ENCODE results near the gene SLC36A1. TPM values are rescaled to one million over a fixed set of nuclear protein-coding genes. Genes with fewer than 3 reads are reported as not detected.
A peak's percentile ranks its signal among the peaks of the same experiment; 100 is the strongest.
"Not testable (repeated sequence)": the region's sequence is repeated elsewhere in the genome, so short reads cannot be mapped to it uniquely, and the experiment has no call there.

SLC36A1 gene
- total RNA-seq, 2 donors from 2014 or later: 3.4 to 5.8 TPM

DNA sequence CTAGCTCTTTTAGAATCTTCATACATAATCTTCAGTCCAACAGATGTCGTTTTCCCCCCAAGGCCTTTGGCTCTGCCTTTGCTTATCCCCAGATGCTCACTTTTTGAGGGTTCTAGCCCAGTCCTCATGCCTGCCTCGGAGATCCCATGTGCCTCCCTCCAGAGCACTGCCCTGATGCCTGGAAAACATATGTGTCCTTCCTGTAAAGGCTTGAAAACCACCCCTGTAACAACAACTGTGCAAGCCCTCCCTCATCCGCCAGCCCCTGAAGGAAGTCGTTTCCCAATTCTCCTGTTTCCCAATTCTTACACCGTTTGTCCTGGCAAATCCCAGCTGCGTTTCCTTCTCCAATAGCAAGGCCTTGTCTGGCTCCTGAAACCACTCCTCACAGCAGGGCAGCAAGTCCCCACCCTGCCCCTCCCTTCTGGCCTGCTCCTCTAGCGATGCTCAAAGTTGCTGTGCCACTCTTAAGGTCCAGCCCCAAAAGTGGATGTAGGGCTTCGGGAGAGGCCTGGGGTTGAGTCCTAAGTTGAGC is 52.2 kb downstream of the SLC36A1 start:
- DNase-seq (no peak), ATAC-seq (replicated peaks in 1 of 2) (no peak)
- Mint-ChIP-seq H3K27ac (no peak overlapping the region), H3K27me3 (ENCODE audit: low read depth) (no peaks in the 10 kb centered on the region), H3K36me3 (ENCODE audit: insufficient read depth in 2 of 2) (peaks cover 0 to 1% of the 10 kb centered on the region in 2 donors), H3K4me3 (no peak overlapping the region), H3K9me3 (no peaks in the 10 kb centered on the region), H3K4me1 (ENCODE audit: low read depth) (peaks cover 9% of the 10 kb centered on the region)

DNA sequence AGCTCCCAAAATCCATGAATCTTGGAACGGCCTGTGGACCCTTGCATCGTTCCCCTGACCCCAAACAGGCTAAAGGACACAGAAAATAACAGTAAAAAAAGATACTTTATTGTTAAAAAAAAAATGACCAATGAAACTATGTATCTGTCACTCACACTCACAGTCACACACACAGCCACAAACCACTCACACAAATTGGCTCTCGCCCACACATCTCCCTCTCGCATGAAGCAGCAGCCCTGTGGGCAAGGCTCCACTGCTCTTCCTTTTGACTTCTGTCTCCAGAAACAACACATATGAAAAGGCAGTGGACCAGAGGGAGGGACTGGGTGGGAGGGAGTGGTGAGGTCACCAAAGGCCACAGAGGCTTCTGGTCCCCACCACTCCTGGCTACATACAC is 56.6 kb downstream of the SLC36A1 start:
- no peaks in the 10 kb centered on the region for H3K36me3 Mint-ChIP-seq (ENCODE audit: insufficient read depth in 2 of 2)
- H3K27me3 Mint-ChIP-seq (ENCODE audit: low read depth): no peaks in the 10 kb centered on the region
- no peaks in the 10 kb centered on the region for H3K9me3 Mint-ChIP-seq
- DNase-seq: no peak
- no peak overlapping the region for H3K27ac Mint-ChIP-seq
- no peak for ATAC-seq (replicated peaks in 1 of 2)
- peaks cover 9% of the 10 kb centered on the region for H3K4me1 Mint-ChIP-seq (ENCODE audit: low read depth)
- no peak overlapping the region for H3K4me3 Mint-ChIP-seq

DNA sequence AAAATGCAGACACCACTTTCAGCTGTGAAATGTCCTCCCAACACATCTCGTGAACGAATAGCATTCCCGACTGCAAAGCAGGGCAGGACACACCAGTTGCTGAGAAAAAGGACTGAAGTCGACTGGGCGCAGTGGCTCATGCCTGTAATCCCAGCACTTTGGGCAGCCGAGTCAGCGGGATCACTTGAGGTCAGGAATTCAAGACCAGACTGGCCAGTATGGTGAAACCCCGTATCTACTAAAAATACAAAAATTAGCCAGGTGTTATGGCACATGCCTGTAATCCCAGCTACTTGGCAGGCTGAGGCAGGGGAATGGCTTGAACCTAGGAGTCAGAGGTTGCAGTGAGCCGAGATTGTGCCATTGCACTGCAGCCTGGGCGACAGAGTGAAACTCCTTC is 60.9 kb downstream of the SLC36A1 start:
- H3K36me3 Mint-ChIP-seq (ENCODE audit: insufficient read depth in 2 of 2); DNase-seq; H3K27me3 Mint-ChIP-seq (ENCODE audit: low read depth); H3K4me1 Mint-ChIP-seq (ENCODE audit: low read depth); ATAC-seq (replicated peaks in 1 of 2); H3K9me3 Mint-ChIP-seq; H3K27ac Mint-ChIP-seq; H3K4me3 Mint-ChIP-seq: not testable (repeated sequence)

GRCh38 chr5:151509231-151509630 is 61.8 kb downstream of the SLC36A1 start:
- no peak for ATAC-seq (replicated peaks in 1 of 2)
- Mint-ChIP-seq H3K9me3 (no peaks in the 10 kb centered on the region), H3K27me3 (ENCODE audit: low read depth) (no peaks in the 10 kb centered on the region), H3K27ac (no peak overlapping the region), H3K36me3 (ENCODE audit: insufficient read depth in 2 of 2) (no peaks in the 10 kb centered on the region), H3K4me1 (ENCODE audit: low read depth) (no peaks in the 10 kb centered on the region), H3K4me3 (no peak overlapping the region)
- no peak for DNase-seq

DNA sequence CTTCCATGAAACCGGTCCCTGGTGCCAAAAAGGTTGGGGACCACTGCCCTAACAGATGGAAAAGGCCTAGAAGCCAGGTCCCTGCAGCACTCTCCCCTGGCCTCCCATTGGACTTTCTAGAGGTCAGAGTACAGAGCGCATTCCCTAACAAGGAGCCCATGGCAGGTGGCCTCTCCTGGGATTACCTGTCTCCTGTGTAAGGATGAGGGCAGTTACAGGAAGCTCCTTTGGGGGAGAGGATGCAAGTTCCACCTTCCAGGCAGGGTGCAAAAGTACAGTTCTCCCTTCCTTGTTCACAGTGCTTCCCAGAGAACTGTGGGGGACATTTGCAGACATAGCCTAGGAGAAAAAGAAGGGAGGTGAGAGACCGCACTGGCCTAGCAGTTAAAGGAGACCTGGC is 62.4 kb downstream of the SLC36A1 start:
- Mint-ChIP-seq H3K9me3 (no peaks in the 10 kb centered on the region), H3K4me3 (no peak overlapping the region), H3K4me1 (ENCODE audit: low read depth) (no peaks in the 10 kb centered on the region), H3K36me3 (ENCODE audit: insufficient read depth in 2 of 2) (no peaks in the 10 kb centered on the region), H3K27ac (no peak overlapping the region), H3K27me3 (ENCODE audit: low read depth) (no peaks in the 10 kb centered on the region)
- ATAC-seq (replicated peaks in 1 of 2) (no peak), DNase-seq (no peak)

GRCh38 chr5:151517122-151517920 is 69.9 kb downstream of the SLC36A1 start:
- Mint-ChIP-seq H3K36me3 (ENCODE audit: insufficient read depth in 2 of 2) (no peaks in the 10 kb centered on the region), H3K27ac (no peak overlapping the region), H3K4me3 (no peak overlapping the region), H3K27me3 (ENCODE audit: low read depth) (no peaks in the 10 kb centered on the region), H3K9me3 (no peaks in the 10 kb centered on the region), H3K4me1 (ENCODE audit: low read depth) (peaks cover 1% of the 10 kb centered on the region)
- ATAC-seq (replicated peaks in 1 of 2) (no peak), DNase-seq (no peak)

GRCh38 chr5:151520294-151520693 is 72.9 kb downstream of the SLC36A1 start:
- ATAC-seq (replicated peaks in 1 of 2): no peak
- DNase-seq: no peak
- no peaks in the 10 kb centered on the region for H3K27me3 Mint-ChIP-seq (ENCODE audit: low read depth)
- H3K4me1 Mint-ChIP-seq (ENCODE audit: low read depth): peaks cover 6% of the 10 kb centered on the region
- no peaks in the 10 kb centered on the region for H3K36me3 Mint-ChIP-seq (ENCODE audit: insufficient read depth in 2 of 2)
- H3K9me3 Mint-ChIP-seq: no peaks in the 10 kb centered on the region
- no peak overlapping the region for H3K4me3 Mint-ChIP-seq
- H3K27ac Mint-ChIP-seq: no peak overlapping the region

DNA sequence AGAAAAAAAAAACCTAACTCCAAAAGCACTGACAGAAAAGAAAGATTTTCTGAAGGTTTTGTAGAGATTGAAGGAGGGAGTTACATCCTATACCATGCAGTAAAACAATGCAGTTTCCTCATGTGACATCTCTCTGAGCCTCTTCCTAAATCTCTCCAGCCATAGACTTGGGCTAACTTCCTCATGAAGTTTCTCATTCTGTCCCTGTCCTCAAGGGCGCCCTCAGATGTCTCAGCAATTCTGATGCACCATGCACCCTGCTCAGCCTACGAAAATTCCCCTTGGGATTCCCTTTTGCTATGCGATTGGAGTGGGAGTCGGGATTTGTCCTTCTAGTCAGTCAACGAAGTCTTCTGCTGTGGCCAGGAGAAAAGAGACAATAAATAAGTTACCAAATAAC is 74.8 kb downstream of the SLC36A1 start:
- no peak for ATAC-seq (replicated peaks in 1 of 2)
- Mint-ChIP-seq H3K9me3 (no peaks in the 10 kb centered on the region), H3K27ac (no peak overlapping the region), H3K4me1 (ENCODE audit: low read depth) (peaks cover 6% of the 10 kb centered on the region), H3K4me3 (no peak overlapping the region), H3K27me3 (ENCODE audit: low read depth) (no peaks in the 10 kb centered on the region), H3K36me3 (ENCODE audit: insufficient read depth in 2 of 2) (no peaks in the 10 kb centered on the region)
- no peak for DNase-seq

DNA sequence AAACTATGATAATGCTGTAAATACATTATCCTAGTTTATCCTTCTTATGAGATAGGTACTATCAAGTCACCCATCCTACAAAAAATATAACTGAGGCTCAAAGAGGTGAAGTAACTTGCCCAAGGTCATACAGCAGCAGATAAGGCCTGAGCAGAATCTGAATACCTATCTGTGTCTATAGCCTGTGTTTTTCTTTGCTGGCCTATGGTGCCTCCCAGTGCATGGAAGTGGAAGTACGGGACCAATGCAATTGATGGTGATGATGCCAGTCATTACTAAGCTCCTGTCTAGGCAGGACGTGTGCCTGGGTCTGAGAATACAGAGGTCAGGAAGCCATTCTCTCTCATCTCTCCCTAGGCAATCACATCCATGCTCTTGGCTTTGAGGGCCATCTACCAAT is 75.9 kb downstream of the SLC36A1 start:
- Mint-ChIP-seq H3K27me3 (ENCODE audit: low read depth) (no peaks in the 10 kb centered on the region), H3K4me3 (no peak overlapping the region), H3K9me3 (no peaks in the 10 kb centered on the region), H3K27ac (no peak overlapping the region), H3K4me1 (ENCODE audit: low read depth) (peaks cover 6% of the 10 kb centered on the region), H3K36me3 (ENCODE audit: insufficient read depth in 2 of 2) (no peaks in the 10 kb centered on the region)
- peak; percentile 90 for ATAC-seq (replicated peaks in 1 of 2)
- peak; percentile 46 to 51 for DNase-seq

DNA sequence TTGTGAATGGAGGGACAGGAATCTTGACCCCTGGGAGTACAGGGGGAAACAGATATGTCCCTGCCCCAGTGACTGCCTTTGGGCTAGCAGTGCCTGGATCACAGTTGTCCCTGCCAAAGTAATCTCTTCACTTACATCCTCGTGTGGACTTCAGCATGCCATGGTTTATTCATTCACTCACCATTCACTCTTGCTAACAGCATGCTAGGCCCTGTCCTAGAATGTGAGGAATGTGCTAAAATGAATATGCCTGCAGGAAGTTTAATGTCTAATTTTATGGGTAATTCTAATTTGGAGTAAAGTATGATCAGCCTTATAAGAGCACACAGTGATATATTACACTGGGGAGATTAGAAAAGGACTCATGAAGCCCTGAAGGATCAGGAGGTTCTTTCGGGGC is 80.8 kb downstream of the SLC36A1 start:
- H3K4me1 Mint-ChIP-seq (ENCODE audit: low read depth): no peaks in the 10 kb centered on the region
- no peak overlapping the region for H3K4me3 Mint-ChIP-seq
- no peak for DNase-seq
- H3K27me3 Mint-ChIP-seq (ENCODE audit: low read depth): no peaks in the 10 kb centered on the region
- H3K9me3 Mint-ChIP-seq: no peaks in the 10 kb centered on the region
- no peaks in the 10 kb centered on the region for H3K36me3 Mint-ChIP-seq (ENCODE audit: insufficient read depth in 2 of 2)
- no peak for ATAC-seq (replicated peaks in 1 of 2)
- no peak overlapping the region for H3K27ac Mint-ChIP-seq

GRCh38 chr5:151528996-151529395 is 81.6 kb downstream of the SLC36A1 start:
- no peaks in the 10 kb centered on the region for H3K27me3 Mint-ChIP-seq (ENCODE audit: low read depth)
- DNase-seq: no peak
- no peaks in the 10 kb centered on the region for H3K9me3 Mint-ChIP-seq
- H3K4me3 Mint-ChIP-seq: no peak overlapping the region
- no peaks in the 10 kb centered on the region for H3K4me1 Mint-ChIP-seq (ENCODE audit: low read depth)
- H3K36me3 Mint-ChIP-seq (ENCODE audit: insufficient read depth in 2 of 2): no peaks in the 10 kb centered on the region
- no peak overlapping the region for H3K27ac Mint-ChIP-seq
- no peak for ATAC-seq (replicated peaks in 1 of 2)

- no peak overlapping the region for H3K4me3 Mint-ChIP-seq
- H3K36me3 Mint-ChIP-seq (ENCODE audit: insufficient read depth in 2 of 2): no peaks in the 10 kb centered on the region
- no peaks in the 10 kb centered on the region for H3K27me3 Mint-ChIP-seq (ENCODE audit: low read depth)
- no peaks in the 10 kb centered on the region for H3K4me1 Mint-ChIP-seq (ENCODE audit: low read depth)
- H3K9me3 Mint-ChIP-seq: no peaks in the 10 kb centered on the region
- no peak for ATAC-seq (replicated peaks in 1 of 2)
- DNase-seq: no peak
- no peak overlapping the region for H3K27ac Mint-ChIP-seq
Observed at GRCh38 chr5:151531581-151531980, 84.2 kb downstream of the SLC36A1 start.

- Mint-ChIP-seq H3K36me3 (ENCODE audit: insufficient read depth in 2 of 2) (no peaks in the 10 kb centered on the region), H3K27ac (no peak overlapping the region), H3K27me3 (ENCODE audit: low read depth) (no peaks in the 10 kb centered on the region), H3K9me3 (no peaks in the 10 kb centered on the region), H3K4me1 (ENCODE audit: low read depth) (no peaks in the 10 kb centered on the region), H3K4me3 (no peak overlapping the region)
- DNase-seq: no peak
- no peak for ATAC-seq (replicated peaks in 1 of 2)
Observed at GRCh38 chr5:151532416-151532815, 85.0 kb downstream of the SLC36A1 start.

DNA sequence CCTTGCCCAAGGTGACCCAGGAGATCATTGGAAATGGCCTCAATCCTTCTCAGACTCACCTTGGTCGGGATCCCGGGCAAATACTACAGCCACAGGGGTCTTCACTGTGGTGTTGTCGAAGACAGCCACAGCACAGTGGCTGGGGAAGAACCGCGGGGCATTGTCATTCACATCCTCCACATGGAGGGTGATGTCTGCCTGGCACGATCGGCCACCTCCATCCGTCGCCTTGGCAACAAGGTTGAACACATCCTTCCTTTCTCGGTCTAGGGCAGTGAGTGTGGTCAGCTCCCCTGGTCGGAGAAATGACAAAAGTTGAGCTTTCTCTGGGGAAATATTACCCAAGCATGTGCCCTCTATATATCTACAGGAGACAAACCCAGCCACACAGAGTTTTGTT is 86.9 kb downstream of the SLC36A1 start:
- Mint-ChIP-seq H3K36me3 (ENCODE audit: insufficient read depth in 2 of 2) (no peaks in the 10 kb centered on the region), H3K4me3 (no peak overlapping the region)
- ATAC-seq (replicated peaks in 1 of 2): peak in 1 of 2 donors; percentile 55

More for the DNA sequence above, 86.9 kb downstream of the SLC36A1 start:
- Mint-ChIP-seq H3K9me3 (no peaks in the 10 kb centered on the region), H3K27me3 (ENCODE audit: low read depth) (no peaks in the 10 kb centered on the region), H3K4me1 (ENCODE audit: low read depth) (peaks cover 7% of the 10 kb centered on the region), H3K27ac (no peak overlapping the region)
- peak in 1 of 2 donors; percentile 2 for DNase-seq
